Measurements from ENCODE around the gene IGF2BP2.
"Not testable (repeated sequence)": the region's sequence is repeated elsewhere in the genome, so short reads cannot be mapped to it uniquely, and the experiment has no call there.

IGF2BP2 gene

GRCh38 chr3:185797993-185798830, 26.6 kb downstream of the IGF2BP2 start:
- DNase-seq: no peak

- no peak for DNase-seq
Measured at GRCh38 chr3:185797108-185797881, 27.5 kb downstream of the IGF2BP2 start.

GRCh38 chr3:185796431-185797107, 28.3 kb downstream of the IGF2BP2 start:
- no peak for DNase-seq

GRCh38 chr3:185793381-185793780, 31.5 kb downstream of the IGF2BP2 start:
- no peak for DNase-seq

- DNase-seq: no peak
Measured at GRCh38 chr3:185792955-185793354, 31.9 kb downstream of the IGF2BP2 start.

GRCh38 chr3:185789891-185790830, 34.7 kb downstream of the IGF2BP2 start:
- no peak for DNase-seq

- DNase-seq: no peak
Measured at GRCh38 chr3:185789134-185789533, 35.7 kb downstream of the IGF2BP2 start.

GRCh38 chr3:185788292-185788691, 36.5 kb downstream of the IGF2BP2 start:
- DNase-seq: no peak

GRCh38 chr3:185786956-185787877, 37.6 kb downstream of the IGF2BP2 start:
- no peak for DNase-seq

- not testable (repeated sequence) for DNase-seq
Measured at GRCh38 chr3:185786258-185786657, 38.6 kb downstream of the IGF2BP2 start.

- no peak for DNase-seq
Measured at GRCh38 chr3:185784317-185784716, 40.5 kb downstream of the IGF2BP2 start.

- no peak for DNase-seq
Measured at GRCh38 chr3:185781759-185782158, 43.1 kb downstream of the IGF2BP2 start.

DNA sequence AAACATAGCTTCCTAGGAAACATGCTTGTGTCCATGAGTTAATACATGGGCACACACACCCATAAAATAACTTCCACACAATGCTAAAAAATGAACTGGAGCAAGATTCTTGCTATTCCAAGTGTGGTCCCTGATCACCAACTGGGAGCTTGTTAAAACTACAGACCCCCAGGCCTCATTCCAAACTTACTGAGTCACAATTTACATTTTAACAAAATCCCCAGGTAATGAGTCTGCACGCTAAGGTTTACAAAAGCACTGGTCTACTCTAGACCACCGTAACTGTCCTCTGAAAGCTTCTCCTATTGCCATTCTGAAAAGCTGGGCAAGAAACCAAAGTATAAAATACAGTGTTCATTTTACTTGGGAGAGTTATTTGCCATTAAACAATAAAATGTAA, 45.4 kb downstream of the IGF2BP2 start:
- DNase-seq: no peak

DNA sequence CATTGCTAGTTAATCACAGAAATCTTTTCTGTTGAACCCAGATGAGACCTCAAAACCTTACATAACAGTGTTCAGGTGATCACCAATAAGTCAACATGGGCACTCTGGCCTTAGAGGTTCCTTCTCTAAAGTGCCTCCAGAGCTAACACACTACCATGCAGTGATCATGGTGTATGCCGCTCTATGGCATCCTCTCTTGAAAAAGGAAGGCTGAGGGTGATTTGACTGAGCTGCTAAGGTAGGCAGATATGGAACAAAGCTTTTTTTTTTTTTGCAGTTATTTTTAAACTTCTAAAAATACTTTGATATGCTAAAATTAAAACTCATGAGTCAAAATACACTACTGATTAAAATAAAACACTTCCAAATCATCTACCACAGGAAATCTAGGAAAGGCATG, 46.0 kb downstream of the IGF2BP2 start:
- DNase-seq: no peak

GRCh38 chr3:185778094-185778493, 46.7 kb downstream of the IGF2BP2 start:
- DNase-seq: no peak

DNA sequence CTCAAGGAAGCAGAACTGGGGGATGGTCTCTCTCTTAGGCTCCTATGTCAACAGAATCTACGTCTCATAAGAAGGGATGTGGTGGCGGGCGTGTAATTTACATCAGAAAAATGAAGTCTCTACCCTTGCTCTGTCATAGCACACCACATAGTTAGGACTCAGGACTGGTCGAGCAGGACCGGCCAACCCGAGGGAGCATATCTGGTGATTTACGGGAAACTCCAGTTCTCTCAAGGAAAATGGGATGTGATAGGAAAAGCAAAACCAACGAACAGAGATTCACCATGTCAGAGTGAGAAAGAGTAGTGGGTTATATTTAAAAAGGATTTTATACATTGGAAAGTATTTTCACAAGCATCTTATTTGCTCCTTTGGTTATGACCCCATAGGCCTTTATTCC, 54.7 kb downstream of the IGF2BP2 start:
- no peak for DNase-seq

GRCh38 chr3:185768578-185768982, 56.3 kb downstream of the IGF2BP2 start:
- DNase-seq: peak; percentile 51 to 62

DNA sequence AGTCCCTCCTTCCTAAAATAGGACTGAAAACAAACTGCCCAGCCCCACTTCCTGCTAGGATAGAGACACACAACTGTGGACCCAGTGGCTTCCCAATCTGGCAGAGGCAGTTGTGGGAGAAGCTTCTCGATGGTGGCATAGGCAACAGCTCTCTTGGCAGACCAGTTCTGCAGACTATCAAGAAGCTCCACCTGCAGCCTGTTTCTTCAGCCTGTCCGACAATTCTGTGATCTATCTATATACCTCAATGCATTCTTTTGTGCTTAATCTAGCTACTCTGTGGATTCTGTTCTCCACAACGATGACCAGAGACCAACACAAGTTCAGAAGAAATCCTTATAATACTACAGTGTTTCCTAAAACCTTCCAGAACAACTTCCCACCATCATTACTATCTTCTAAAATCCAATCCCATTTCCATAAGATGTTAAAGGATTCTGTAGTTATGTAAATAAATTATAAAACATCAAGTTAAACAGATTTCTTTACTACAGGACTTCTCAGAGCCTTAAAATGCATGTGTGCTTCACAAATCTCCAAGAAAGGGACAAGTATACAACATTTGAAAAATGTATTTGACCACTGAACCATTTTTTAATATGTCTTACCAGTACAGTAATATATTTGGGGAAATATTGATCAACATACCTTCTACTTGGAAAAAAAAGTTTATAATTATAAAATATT, 57.7 kb downstream of the IGF2BP2 start:
- no peak for DNase-seq

DNA sequence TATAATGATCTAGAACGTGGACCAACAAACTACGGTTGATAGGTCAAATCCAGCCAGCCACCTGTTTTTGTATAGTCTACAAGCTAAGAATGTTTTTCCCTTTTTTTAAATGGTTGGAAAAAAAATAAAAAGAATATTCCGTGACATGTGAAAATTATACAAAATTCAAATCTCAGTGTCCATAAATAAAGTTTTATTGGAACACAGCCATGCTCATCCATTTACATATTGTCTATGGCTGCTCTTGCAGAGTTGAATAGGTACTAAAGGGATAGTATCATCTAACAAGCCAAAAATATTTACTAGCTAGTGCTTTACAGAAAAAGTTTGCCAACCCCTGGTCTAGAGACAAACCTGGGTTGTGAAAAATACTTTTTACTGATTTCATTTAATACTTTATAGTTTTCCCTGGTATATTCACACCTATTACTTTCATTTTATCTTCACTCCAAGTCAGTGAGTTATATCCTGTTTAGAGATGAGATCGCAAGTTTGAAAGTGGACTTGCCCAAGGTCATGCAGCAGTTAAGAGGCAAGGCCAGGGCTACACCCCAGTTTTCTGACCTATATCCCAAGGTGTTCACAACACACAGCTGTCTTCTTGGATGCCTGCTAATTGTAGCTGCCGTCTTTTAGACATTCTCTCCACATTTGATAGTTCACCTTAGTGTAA, 58.4 kb downstream of the IGF2BP2 start:
- DNase-seq: no peak

DNA sequence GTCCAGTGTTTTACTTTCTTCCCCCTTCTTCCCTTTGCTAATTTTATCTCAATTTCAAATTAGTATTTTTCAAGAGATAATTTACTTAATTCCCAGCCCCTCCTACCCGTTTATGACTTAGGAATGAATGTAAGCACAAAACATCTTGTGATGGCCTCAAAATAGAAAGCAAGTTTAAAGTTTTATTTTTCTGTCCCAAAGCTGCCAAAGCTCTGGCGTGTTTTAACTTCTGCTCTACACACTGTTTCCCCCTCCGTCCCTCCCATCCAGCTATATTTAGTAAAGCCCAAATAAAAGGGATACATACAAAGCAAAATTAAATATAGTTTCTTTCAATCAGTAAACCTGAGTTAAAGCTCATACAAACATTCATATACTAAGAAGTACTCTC, 59.9 kb downstream of the IGF2BP2 start:
- no peak for DNase-seq
